ENCODE results near the gene SYT1. TPM values are rescaled to one million over a fixed set of nuclear protein-coding genes. Genes with fewer than 3 reads are reported as not detected.

The SYT1 gene
- total and polyA plus RNA-seq, 2 of the 8 experiments (the other 6 are each of a cell fraction or from before 2014, with no cell fraction given), result 11.0 to 34.6 TPM

DNA sequence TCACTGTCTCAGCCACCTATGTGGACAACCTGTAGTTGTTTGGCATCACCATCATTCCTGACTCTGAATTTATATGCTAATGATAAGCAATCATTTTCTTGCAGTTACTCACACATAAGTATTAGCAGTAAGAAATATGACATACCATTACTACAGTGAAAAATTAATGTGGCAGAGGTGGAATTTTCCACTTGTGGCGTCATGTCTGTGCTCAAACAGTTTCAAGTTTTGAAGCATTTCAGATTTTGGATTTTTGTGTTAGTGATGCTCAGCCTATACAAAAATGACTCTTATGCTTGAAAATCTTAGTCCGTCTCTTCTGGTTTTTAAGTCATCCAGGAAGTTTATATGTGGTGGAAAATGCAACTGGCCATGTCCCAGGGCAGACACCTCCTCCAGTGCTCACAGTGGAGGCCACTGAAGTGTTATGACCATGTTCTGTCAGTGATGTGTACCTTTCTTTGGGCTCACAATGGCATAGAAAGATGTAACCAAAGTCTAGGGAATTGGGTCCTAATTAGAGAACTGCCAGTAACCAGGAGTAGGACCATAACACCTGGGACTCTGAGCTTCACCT, 220.6 kb downstream of the SYT1 start:
- H3K4me1 ChIP-seq (replicated peaks in 1 of 4; ENCODE audit: control insufficient read depth in 3 of 4, insufficient read depth in 4 of 4, low read length in 3 of 4), result peaks cover 0 to 11% (median 6%) of the 10 kb centered on the region in 4 experiments; a peak in 4 of 7 replicates
- 0 out of 4 replicates have a peak overlapping the region, but pooled peaks have one; percentile 26 to 33 for H3K4me2 ChIP-seq (ENCODE audit: insufficient read depth in 1 of 2, low read depth in 2 of 2, low read length in 2 of 2)
- H3K79me2 ChIP-seq (ENCODE audit: control insufficient read depth in 1 of 2, insufficient read depth in 2 of 2, low read length in 2 of 2), result no peaks in the 10 kb centered on the region
- no peak overlapping the region for H2BK20ac ChIP-seq (ENCODE audit: low read length)
- CTCF ChIA-PET (ENCODE audit: partially characterized antibody), result no interaction called here
- no peak for FAIRE-seq
- no peaks in the 10 kb centered on the region for H4K20me1 ChIP-seq (replicated peaks in 1 of 2; ENCODE audit: control insufficient read depth in 1 of 2, insufficient read depth in 2 of 2, low read length in 2 of 2)
- H3K23ac ChIP-seq (ENCODE audit: insufficient read length), result no peak overlapping the region
- no peak overlapping the region for H3K14ac ChIP-seq (ENCODE audit: insufficient read length)
- no peak overlapping the region for H2AK5ac ChIP-seq (ENCODE audit: low read depth, low read length)
- no peak overlapping the region for H3K27ac ChIP-seq (ENCODE audit: low read depth, low read length)
- H4K8ac ChIP-seq (ENCODE audit: extremely low read depth, insufficient read depth, low read length), result no peak overlapping the region
- no peak overlapping the region for H4K5ac ChIP-seq (ENCODE audit: insufficient read length, low read depth, low read length)
- H2BK120ac ChIP-seq (replicated peaks; ENCODE audit: low read depth, low read length), result no peak overlapping the region
- H3K18ac ChIP-seq (ENCODE audit: extremely low read depth, low read length), result no peak overlapping the region
- no peaks in the 10 kb centered on the region for H3K9me3 ChIP-seq (ENCODE audit: insufficient read depth in 2 of 2, low read depth in 1 of 2, low read length in 1 of 2)
- DNase-seq (ENCODE audit: low read depth in 1 of 2, low spot score in 2 of 2), result no peak
- no peak overlapping the region for H2AFZ ChIP-seq (ENCODE audit: low read length)
- no peaks in the 10 kb centered on the region for H3K27me3 ChIP-seq (replicated peaks in 1 of 4; ENCODE audit: control insufficient read depth in 3 of 4, extremely low read depth in 1 of 4, insufficient read depth in 3 of 4, low read length in 3 of 4)
- H3K36me3 ChIP-seq (ENCODE audit: control insufficient read depth in 2 of 4, insufficient read depth in 4 of 4, low read length in 3 of 4), result no peaks in the 10 kb centered on the region
- no peak overlapping the region for H4K91ac ChIP-seq (replicated peaks; ENCODE audit: insufficient read length, low read length)
- H3K79me1 ChIP-seq (ENCODE audit: low read depth, low read length), result no peaks in the 10 kb centered on the region
- H3K23me2 ChIP-seq (ENCODE audit: low read depth, low read length), result no peaks in the 10 kb centered on the region; the same call in 1 of the 2 replicates
- no peak overlapping the region for H3K9ac ChIP-seq (replicated peaks in 1 of 4; ENCODE audit: extremely low read depth in 1 of 4, low read depth in 3 of 4, low read length in 3 of 4)
- H2BK12ac ChIP-seq (ENCODE audit: low read depth, low read length), result no peak overlapping the region
- no peak overlapping the region for H3K56ac ChIP-seq (replicated peaks; ENCODE audit: insufficient read length, low read depth, low read length)
- 92% methylated on average over 2 of the region's 2 CpGs; no CpG with 5 or more reads in 1 of the 2 experiments for WGBS, 2 experiments (ENCODE audit: extremely low coverage in 1 of 2, insufficient coverage in 1 of 2, insufficient read length in 1 of 2, insufficient replicate concordance in 2 of 2, low coverage in 1 of 2, low lambda C conversion rate in 2 of 2, missing lambda C conversion rate in 1 of 2)
- no peak overlapping the region for H3K4ac ChIP-seq (replicated peaks; ENCODE audit: insufficient read length, low read depth, low read length)
- no peak overlapping the region for H2BK5ac ChIP-seq (ENCODE audit: low read depth, low read length)
- POLR2A ChIA-PET (ENCODE audit: partially characterized antibody), result no interaction called here
- H3K4me3 ChIP-seq (ENCODE audit: extremely low read depth in 1 of 4, insufficient read depth in 2 of 4, low read depth in 3 of 4, low read length in 4 of 4), result peak overlapping the region in 1 of 4 experiments; percentile 12; a peak in 1 of 8 replicates
- H2BK15ac ChIP-seq (ENCODE audit: low read length), result no peak overlapping the region
- TF ChIP-seq TBP (IDR thresholded peaks at IDR 0.05; ENCODE audit: low read depth, low read length) (no peak), KDM4A (IDR thresholded peaks at IDR 0.05; ENCODE audit: low read depth, low read length, severe bottlenecking) (no peak), SRF (IDR thresholded peaks at IDR 0.05; ENCODE audit: low read depth, low read length) (no peak), NANOG (IDR thresholded peaks at IDR 0.05; ENCODE audit: insufficient read depth, low read depth, low read length, poor library complexity, severe bottlenecking) (no peak), EGR1 (IDR thresholded peaks at IDR 0.05; ENCODE audit: borderline replicate concordance, low read depth, low read length) (no peak)
- TF ChIP-seq, protein P1, sequence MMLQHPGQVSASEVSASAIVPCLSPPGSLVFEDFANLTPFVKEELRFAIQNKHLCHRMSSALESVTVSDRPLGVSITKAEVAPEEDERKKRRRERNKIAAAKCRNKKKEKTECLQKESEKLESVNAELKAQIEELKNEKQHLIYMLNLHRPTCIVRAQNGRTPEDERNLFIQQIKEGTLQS (IDR thresholded peaks at IDR 0.05; ENCODE audit: insufficient read depth, low read depth, low read length), result no peak
- TF ChIP-seq, protein P2, sequence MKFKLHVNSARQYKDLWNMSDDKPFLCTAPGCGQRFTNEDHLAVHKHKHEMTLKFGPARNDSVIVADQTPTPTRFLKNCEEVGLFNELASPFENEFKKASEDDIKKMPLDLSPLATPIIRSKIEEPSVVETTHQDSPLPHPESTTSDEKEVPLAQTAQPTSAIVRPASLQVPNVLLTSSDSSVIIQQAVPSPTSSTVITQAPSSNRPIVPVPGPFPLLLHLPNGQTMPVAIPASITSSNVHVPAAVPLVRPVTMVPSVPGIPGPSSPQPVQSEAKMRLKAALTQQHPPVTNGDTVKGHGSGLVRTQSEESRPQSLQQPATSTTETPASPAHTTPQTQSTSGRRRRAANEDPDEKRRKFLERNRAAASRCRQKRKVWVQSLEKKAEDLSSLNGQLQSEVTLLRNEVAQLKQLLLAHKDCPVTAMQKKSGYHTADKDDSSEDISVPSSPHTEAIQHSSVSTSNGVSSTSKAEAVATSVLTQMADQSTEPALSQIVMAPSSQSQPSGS (IDR thresholded peaks at IDR 0.05; ENCODE audit: low read length), result no peak

Data from H1 (cell line).